ENCODE results near the gene FAM81B. TPM values are rescaled to one million over a fixed set of nuclear protein-coding genes. Genes with fewer than 3 reads are reported as not detected.
"Not testable (repeated sequence)": the region's sequence is repeated elsewhere in the genome, so short reads cannot be mapped to it uniquely, and the experiment has no call there.

Gene FAM81B, protein sequence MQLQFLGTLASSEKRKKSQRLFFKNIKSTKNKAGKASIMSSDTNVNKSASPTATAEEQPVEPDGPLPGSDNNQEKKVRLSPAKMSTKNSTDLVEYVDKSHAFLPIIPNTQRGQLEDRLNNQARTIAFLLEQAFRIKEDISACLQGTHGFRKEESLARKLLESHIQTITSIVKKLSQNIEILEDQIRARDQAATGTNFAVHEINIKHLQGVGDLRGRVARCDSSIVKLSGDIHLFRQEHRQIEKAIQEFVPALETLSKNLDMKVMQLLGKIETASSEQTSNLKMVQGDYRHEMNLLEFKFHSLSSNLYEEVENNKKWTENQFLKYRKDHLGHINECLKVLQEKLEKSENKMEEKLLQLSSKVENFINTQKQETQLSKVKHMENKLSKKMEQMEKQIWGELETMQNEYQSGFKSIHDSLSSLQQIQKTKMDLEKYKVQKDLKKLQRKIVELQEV
- total RNA-seq = not detected
- long read RNA-seq, donor 1 = 0 reads
- long read RNA-seq, donor 2 = 0 reads

DNA sequence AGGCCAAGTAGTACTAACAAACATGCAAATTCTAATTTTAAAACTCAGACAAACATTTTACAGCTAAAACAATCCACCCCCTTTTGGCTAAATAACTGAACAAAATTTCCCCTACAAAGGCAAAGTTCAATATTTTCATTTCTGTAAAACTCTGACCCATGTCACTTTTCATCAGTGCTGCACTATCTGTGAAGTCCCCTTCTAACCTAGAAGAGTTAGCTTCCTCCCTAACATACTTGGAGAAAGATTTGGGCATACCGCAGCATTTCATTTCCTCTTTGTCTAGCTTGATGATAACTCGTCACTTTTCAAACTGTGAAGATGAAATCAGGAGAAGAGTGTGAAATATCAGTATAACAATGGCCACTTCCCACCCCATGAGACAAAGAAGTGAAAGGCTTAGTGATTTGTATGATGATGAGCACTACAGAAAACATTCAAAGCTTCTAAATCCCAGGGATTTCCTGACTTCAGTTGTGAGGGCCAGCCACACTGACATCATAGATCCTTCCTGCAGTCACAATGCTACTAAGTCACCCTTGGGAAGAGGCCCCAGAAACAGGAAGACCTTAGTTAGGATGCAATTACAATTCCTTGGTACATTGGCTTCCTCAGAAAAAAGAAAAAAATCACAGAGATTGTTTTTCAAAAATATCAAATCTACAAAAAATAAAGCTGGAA is at the start of gene FAM81B:
Gene FAM81B, plus strand, starts transcription at position 555 of the 681 bp plus-strand sequence. Its CDS starts 24 bp downstream, at position 579.
- intact Hi-C loops (cut with DNase I) = no loop called here
- no peak for DNase-seq (ENCODE audit: low spot score)

DNA sequence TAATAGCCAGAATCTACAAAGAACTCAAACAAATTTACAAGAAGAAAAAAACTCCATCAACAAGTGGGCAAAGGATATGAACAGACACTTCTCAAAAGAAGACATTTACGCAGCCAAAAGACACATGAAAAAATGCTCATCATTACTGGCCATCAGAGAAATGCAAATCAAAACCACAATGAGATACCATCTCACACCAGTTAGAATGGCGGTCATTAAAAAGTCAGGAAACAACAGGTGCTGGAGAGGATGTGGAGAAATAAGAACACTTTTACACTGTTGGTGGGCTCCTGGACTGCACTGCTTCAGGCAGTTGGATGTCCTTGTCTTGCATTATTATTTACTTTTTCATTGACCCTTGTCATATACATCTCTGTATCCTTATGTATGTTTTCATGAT is 49.7 kb upstream of the FAM81B start:
- intact Hi-C loops (cut with DNase I); DNase-seq (ENCODE audit: low spot score): not testable (repeated sequence)

DNA sequence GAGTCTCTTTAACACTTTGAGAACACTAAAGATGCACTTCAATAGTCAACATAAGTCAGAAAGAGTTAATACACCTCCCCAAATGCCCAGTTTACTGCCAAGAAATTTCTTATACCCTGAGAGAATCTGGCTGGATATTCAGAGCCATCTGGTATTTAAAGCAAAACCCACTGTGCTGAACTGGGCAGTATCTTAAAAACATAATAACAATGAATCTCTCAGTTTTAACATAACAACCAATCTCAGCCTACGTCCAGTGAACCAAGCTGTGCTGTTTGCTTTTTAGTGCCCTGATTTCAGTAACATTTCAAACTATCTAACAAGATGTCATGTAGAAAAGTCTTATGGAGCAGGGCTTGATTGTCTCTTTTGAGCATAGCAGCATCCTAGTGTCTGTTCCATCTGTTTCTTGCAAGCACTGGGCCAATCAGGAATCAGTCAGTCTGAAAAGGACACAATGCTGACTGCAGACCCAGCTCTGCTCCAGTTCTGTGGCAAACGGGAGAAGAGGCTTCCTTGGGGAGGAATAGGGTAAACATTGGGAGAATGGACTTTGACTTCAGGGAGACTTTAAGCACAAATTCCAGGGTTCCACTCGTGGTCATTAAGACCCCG is 43.6 kb upstream of the FAM81B start:
- no peak for DNase-seq (ENCODE audit: low spot score)
- intact Hi-C loops (cut with DNase I) = no loop called here

DNA sequence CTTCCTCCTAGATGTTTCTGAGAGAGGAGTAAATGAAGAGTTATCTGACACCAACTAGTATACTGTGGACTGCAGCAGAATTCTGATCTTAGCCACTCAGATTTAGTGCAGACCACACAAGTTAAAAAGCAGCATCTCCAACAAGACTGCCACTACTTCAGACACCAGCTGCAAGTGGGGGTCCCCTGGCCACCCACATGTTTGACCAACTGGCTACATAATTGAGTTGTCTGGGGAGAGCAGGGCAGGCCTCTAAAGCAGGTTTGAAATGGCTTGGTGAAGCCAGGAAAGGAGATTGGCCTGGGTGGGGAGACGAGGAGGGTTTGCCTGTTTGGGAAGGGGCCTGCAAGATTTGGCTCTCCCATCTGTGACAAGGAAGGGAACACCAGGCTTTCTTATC is 40.5 kb upstream of the FAM81B start:
- intact Hi-C loops (cut with DNase I) = no loop called here
- DNase-seq (ENCODE audit: low spot score) = no peak

DNA sequence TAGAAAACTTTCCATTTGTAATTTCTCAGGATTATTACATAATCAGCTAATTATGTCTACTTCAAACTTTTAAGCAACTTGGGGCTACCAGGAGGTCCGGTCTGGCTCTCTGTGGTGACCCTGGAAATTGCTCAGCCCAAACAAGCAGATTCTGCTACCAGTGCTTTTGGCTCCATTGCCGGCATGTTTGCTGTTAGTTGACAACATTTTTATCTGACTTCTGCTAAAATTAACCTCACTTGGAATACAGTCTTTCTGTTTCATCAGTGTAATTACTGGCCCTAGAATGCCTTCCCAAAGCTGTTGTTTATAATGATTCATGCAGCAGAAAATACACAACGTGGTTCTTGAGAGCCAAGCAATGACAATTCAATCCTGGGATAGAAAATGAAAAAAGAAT is 38.5 kb upstream of the FAM81B start:
- intact Hi-C loops (cut with DNase I) = no loop called here
- DNase-seq (ENCODE audit: low spot score) = no peak

DNA sequence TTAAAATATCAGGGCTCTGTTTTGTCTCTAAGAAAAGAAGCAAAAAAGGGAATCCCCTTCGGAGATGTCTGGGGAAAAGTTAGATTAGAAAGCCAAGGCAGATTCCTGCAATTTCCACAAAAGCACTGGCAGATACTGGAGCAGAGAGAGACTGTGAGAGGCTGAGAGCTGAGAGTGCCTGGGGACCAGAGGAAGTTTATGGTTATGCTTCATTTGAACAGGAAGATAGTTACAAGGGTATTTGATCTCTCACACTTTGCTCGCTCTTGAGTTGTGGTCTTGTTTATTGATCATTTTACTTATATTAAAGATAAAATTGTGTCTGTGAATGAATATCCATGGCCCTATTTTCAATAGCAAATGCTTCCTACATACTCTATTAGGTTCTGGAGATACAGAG is 32.8 kb upstream of the FAM81B start:
- intact Hi-C loops (cut with DNase I) = no loop called here
- DNase-seq (ENCODE audit: low spot score) = no peak

DNA sequence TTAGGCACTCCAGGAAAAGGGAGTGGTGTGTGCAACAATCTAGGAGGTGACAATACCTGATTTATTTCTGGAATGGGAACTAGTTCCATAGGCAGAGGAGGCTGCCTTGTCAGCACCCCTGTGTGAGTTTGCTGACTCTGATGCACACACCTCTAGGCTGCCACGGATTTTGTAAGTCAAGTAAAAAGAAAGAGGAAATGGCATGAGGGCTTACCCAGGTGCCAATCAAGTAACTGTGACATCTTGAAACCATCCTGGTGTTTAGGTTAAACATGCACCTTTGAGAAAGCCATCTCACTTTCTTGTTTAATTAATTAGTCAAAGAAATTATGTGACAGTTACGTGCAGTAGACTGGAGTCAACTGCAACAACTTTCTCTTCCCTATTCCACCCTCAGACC is 32.3 kb upstream of the FAM81B start:
- no peak for DNase-seq (ENCODE audit: low spot score)
- intact Hi-C loops (cut with DNase I) = no loop called here

DNA sequence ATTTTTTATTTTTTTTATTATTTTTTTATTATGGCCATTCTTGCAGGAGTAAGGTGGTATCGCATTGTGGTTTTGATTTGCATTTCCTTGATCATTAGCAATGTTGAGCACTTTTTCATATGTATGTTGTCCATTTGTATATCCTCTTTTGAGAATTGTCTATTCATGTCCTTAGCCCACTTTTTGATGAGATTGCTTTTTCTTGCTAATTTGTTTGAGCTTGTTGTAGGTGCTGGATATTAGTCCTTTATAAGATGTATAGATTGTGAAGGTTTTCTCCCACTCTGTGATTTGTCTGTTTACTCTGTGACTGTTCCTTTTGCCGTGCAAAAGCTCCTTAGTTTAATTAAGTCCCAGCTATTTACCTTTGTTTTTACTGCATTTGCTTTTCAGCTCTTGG is 30.5 kb upstream of the FAM81B start:
- DNase-seq (ENCODE audit: low spot score); intact Hi-C loops (cut with DNase I): not testable (repeated sequence)

DNA sequence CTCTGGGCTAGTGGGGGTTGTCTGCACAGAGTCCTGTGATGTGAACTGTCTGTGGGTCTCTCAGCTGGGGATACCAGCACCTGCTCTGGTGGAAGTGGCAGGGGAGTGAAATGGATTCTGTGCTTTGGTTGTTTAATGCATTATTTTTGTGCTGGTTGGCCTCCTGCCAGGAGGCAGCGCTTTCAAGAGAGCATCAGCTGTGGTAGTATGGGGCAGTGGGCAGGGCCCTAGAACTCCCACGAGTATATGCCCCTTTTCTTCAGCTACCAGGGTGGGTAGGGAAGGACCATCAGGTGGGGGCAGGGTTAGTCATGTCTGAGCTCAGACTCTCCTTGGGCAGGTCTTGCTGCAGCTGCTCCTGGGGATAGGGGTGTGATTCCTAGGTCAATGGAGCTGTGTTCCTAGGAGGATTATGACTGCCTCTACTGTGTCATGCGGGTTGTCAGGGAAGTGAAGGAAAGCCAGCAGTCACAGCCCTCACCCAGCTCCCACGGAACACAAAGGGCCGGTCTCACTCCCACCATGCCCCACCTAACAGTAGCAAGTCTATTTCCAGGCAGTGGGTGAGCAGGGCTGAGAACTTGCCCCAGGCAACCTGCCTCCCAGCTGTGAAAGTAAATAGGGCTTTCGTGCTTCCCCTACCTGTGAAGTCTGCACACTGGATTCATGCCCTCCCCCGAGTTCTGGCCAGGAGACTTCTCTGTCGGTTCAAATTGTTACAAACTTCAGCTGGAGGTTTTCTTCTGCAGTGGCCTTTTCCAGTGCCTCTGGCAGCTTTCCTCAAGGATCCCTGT is 25.7 kb upstream of the FAM81B start:
- no peak for DNase-seq (ENCODE audit: low spot score)
- intact Hi-C loops (cut with DNase I) = no loop called here

DNA sequence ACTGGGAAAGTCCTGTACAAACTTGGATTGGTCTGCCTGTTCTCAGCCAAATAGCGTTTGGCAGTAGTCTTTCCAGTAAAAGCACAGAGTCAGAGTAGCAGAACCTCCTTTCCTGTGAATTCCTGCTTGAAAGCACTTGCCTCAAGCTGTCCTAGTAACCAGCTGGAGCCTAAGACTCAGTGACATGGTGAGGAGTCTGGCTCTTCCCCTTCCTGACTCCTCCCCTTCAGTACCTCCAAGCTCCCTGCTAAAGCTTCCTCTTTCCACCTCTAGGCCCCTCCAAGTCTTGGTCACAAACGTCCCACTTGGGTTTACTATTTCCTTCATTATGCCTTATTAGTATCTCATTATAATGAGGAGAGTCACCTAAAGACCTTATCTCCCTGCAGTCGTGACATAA is 21.4 kb upstream of the FAM81B start:
- no peak for DNase-seq (ENCODE audit: low spot score)
- intact Hi-C loops (cut with DNase I) = no loop called here

DNA sequence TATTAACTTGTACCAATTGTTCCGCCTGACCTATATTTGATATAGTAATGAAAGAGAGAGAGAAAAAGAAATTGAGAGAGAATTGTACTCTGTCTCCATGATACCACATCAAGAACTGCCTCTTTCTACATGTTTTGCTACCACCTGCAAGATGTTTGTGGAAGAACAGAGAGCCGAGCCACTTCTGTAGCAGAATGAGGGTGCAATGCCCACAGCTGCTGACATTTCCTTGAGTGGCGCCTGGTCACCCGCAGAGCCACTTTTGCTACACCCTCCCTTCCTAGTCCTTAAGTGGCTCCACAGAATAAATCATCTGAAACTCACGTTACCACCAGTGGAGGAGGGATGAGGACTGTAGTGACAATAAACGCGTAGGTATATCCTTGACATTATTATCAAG is 17.1 kb upstream of the FAM81B start:
- intact Hi-C loops (cut with DNase I) = no loop called here
- DNase-seq (ENCODE audit: low spot score) = no peak

DNA sequence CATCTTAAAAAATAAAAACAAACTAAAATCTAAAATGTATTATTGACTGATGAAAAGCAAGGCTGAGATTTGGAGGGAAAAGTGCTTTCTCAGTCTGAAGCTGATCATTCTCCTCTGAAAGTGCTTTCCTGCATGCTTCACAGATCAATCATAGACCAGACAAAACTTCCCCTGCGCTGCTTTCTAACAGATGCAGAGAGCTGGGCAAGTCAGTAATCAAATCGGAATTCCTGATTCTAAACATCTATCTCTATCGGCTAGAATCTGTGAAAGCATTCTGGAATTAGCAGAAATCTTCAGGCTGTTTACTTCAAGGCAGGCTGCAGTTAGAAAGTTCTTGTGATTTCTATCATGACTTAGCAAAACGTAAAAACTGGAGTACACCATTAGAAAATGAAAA is 15.6 kb upstream of the FAM81B start:
- intact Hi-C loops (cut with DNase I) = no loop called here
- no peak for DNase-seq (ENCODE audit: low spot score)

DNA sequence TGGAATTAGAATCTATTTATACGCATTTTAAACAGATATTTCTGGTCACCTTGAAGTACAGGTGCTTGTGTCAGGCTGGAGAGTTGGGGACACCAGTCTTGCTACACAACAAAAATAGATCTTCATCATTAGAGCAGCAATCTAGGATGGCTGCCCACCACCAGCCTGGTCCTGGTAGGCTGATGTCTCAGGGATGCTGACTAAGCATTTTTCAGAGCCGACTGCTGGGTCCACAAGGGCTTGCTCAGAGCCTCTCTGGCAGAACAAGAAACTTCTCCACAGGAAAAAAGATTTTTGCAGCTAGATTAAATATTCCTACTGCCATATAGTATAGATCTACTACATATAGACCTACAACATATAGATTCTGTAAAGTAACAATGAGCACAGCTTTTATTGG is 12.0 kb upstream of the FAM81B start:
- intact Hi-C loops (cut with DNase I) = no loop called here
- no peak for DNase-seq (ENCODE audit: low spot score)

DNA sequence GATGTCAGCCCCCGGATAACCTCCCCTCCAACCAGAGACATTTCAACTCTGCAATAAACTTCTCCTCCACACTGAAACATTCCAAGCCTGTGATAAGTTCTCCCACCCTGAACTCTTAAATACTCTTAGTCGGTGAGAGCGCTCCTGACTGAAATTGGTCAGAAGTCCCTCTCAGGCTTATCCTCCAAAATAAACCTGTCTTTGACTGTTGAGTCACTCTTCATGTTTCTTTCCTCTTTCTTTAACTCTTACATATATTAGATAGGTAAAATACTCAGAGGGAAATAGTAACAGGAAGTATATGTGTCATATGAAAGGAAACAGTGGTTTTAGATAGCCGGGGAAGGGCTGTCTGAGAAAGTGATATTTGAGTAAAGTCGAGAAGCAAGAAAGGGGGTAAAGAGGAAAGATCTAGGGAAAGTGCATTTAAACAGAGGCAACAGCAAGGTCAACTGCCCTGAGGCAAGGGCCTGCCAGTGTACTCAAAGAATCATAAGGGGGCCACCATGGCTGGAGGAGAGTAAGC is 11.0 kb upstream of the FAM81B start:
- DNase-seq (ENCODE audit: low spot score) = no peak
- intact Hi-C loops (cut with DNase I) = loop anchor here in 1 of 2 donors (5.0 kb wide), 1 partner anchor 442 kb away; the partner anchor contains the start of gene GLRX

DNA sequence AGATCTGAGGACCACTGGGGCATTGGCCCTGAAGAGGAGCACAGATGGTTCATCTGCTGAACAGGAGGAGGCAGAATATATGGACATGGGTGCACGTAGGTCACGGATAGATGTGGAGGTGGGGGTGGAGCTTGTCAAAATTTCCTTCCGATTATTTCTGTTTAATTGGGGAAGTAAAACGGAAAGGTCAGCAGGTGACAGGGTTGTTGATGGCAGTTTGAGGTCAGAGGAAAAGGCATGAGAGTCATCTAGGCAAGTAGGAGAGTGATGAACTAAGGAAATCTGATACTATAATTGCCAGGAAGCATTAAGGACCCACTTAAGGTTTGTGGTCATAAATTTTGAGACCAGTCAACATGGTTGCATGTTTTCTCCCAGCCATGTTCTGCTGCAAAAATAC is 8.4 kb upstream of the FAM81B start:
- intact Hi-C loops (cut with DNase I) = loop anchor here in 1 of 2 donors (5.0 kb wide), 1 partner anchor 440 kb away; the partner anchor contains the start of gene GLRX

DNA sequence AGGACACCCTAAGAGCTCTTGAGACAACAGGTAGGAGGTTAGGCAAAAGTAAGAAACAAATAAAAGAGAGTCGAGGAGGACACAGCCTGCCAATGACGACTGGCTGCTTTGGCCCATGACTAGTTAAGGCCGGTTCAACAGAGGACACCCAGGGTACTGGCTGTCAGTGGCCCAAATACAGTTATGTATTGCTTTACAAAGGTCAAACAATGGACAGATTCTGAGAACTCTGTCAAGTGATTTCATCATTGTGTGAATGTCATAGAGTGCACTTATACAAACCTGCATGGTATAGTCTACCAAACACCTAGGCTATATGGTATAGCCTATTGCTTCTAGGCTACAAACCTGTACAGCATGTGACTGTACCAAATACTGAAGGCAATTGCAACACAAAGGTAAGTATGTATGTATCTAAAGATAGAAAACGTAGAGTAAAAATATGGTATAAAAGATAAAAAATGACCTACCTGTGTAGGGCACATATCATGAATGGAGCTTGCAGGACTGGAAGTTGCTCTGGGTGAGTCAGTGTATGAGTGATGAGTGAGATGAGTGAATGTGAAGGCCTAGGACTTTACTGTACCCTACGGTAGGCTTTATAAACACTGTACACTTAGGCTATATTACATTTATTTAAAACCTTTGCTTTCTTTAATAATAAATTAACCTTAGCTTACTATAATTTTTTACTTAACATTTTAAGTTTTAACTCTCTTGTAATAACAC is 6.5 kb upstream of the FAM81B start:
- no peak for DNase-seq (ENCODE audit: low spot score)
- intact Hi-C loops (cut with DNase I) = loop anchor here in 1 of 2 donors (5.0 kb wide), 1 partner anchor 438 kb away; the partner anchor contains the start of gene GLRX

More for the DNA sequence above, 8.4 kb upstream of the FAM81B start:
- no peak for DNase-seq (ENCODE audit: low spot score)

DNA sequence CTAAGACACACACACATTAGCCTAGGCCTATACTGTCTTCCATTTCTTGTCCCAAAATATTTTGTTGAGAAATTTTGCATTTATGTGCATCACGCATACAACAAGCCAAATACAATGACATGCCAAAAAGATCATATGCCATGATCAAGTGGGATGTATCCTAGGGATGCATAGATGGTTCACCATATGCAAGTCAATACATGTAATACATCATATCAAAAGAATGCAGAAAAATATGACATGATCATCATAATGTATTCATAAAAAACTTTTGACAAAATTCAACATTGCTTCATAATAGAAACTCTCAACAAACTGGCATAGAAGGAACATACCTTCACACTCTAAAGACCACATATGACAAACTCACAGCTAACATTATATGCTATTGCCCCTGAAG is 5.8 kb upstream of the FAM81B start:
- no peak for DNase-seq (ENCODE audit: low spot score)
- intact Hi-C loops (cut with DNase I) = no loop called here

DNA sequence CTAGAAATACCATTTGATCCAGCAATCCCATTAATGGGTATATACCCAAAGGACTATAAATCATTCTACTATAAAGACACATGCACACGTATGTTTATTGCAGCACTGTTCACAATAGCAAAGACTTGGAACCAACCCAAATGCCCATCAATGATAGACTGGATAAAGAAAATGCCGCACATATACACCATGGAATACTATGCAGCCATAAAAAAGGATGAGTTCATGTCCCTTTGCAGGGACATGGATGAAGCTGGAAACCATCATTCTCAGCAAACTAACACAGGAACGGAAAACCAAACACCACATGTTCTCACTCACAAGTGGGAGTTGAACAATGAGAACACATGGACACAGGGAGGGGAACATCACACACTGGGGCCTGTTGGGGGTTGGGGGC is 799 bp downstream of the FAM81B start:
- not testable (repeated sequence) for DNase-seq (ENCODE audit: low spot score)

More for the DNA sequence above, 799 bp downstream of the FAM81B start:
- intact Hi-C loops (cut with DNase I) = not testable (repeated sequence)
